Calu3 (cell line): ENCODE results near the gene UFD1. TPM values are rescaled to one million over a fixed set of nuclear protein-coding genes. Genes with fewer than 3 reads are reported as not detected.

Experiments used
- BruUV-seq: library from RNA; stranded (reverse); fragments of 400-500 nt; replicated peaks from 2 replicates; lab custom pipeline; 2021; lab: Mats Ljungman, UMichigan
- CTCF ChIA-PET: fragments of 300-600 bp; sonication (Branson Sonifier 250); formaldehyde crosslinking; loops from one replicate; lab custom pipeline; 2022; ENCODE audit warnings: antibody characterized with exemption; lab: Charles Lee
- DNase-seq: peaks from one replicate; pipeline ENCODE4 v3.0.0; 2022
- H3K27ac Mint-ChIP-seq: one replicate; pipeline ENCODE4 v1.8.0; 2022; ENCODE audit warnings: mixed read lengths; ENCODE audit not compliant: unreplicated experiment
- H3K27me3 Mint-ChIP-seq: one replicate; pipeline ENCODE4 v1.8.0; 2022; ENCODE audit warnings: mixed read lengths; ENCODE audit not compliant: unreplicated experiment
- H3K36me3 Mint-ChIP-seq: one replicate; pipeline ENCODE4 v1.8.0; 2022; ENCODE audit warnings: mild to moderate bottlenecking, moderate library complexity, mixed read lengths; ENCODE audit not compliant: insufficient read depth, unreplicated experiment
- H3K4me1 Mint-ChIP-seq: one replicate; pipeline ENCODE4 v1.8.0; 2022; ENCODE audit warnings: mild to moderate bottlenecking, low read depth, mixed read lengths; ENCODE audit not compliant: unreplicated experiment
- H3K4me3 Mint-ChIP-seq: one replicate; pipeline ENCODE4 v1.8.0; 2022; ENCODE audit warnings: mild to moderate bottlenecking, low read depth, moderate library complexity, mixed read lengths; ENCODE audit not compliant: unreplicated experiment
- H3K9me3 Mint-ChIP-seq: one replicate; pipeline ENCODE4 v1.8.0; 2022; ENCODE audit warnings: low read depth, mixed read lengths; ENCODE audit not compliant: unreplicated experiment
- CTCF ChIP-seq: fragments of 200-600 bp; IDR thresholded peaks from one replicate; pipeline ENCODE4 v1.8.0; 2022; ENCODE audit warnings: antibody characterized with exemption; ENCODE audit not compliant: unreplicated experiment
- intact Hi-C: fragments of 100-400 bp; cut with micrococcal nuclease; formaldehyde crosslinking; loops from one replicate; pipeline ENCODE4 v1.10.0; 2022; ENCODE audit not compliant: unreplicated experiment
- total RNA-seq: library from RNA; stranded (reverse); gene quantifications from 2 replicates; pipeline ENCODE4 v1.2.3, GENCODE V29; 2022

The UFD1 gene
- total RNA-seq, 1 experiment from 2014 or later, result 95.7 TPM

DNA sequence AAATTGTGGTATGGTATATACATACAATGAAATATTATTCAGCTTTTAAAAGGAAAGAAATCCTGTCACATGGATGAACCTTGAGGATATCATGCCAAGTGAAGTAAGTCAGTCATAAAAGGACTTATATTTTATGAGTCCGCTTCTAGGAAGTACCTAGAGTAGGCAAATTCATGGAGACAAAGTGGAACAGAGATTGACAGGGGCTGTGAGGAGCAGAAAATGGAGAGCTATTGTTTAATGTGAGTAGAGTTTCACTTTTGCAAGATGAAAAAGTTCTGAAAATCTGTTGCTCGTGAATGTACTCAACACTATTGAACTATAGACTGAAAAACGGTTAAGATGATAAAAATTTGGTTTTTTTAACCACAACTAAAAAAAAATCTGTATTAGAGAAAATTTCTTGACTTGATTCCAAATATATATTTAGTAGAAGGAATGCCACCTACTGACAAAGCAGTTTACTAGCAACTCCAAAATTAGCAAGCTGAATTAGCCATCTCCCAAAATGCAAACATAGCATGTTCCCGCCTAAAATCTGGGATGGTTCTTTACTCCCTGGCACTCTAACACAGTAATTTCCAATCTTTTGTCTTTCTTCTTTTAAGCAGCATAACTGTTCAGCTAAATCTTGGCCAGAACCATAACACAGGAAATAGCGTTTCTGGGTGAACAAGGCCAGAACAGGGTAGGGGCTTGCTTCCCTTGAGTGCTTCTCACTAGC lies 1.5 kb downstream of the UFD1 start:
- peak overlapping the region; percentile 100 for H3K27ac Mint-ChIP-seq
- no TSS peak for BruUV-seq
- no peaks in the 10 kb centered on the region for H3K9me3 Mint-ChIP-seq
- intact Hi-C loops, result no loop called here
- peak overlapping the region; percentile 80 for H3K4me3 Mint-ChIP-seq
- H3K36me3 Mint-ChIP-seq, result peaks cover 49% of the 10 kb centered on the region
- H3K27me3 Mint-ChIP-seq, result no peaks in the 10 kb centered on the region
- no peak for DNase-seq
- TF ChIP-seq CTCF, result no peak
- H3K4me1 Mint-ChIP-seq, result peaks cover 31% of the 10 kb centered on the region
- CTCF ChIA-PET, result interaction anchor here (0.8 to 1.2 kb wide), 6 partner anchors 10 to 333 kb away, joined by 3 to 5 read pairs (median 4); partner anchors contain the start of genes ESS2 and SLC25A1

GRCh38 chr22:19476023-19476422 lies 3.0 kb downstream of the UFD1 start:
- CTCF ChIA-PET, result interaction anchor here (0.7 kb wide), 1 partner anchor 1182 kb away, joined by 7 read pairs; no protein-coding TSS in a partner anchor
- Mint-ChIP-seq H3K27me3 (no peaks in the 10 kb centered on the region), H3K36me3 (peaks cover 64% of the 10 kb centered on the region), H3K9me3 (no peaks in the 10 kb centered on the region), H3K4me3 (no peak overlapping the region), H3K27ac (no peak overlapping the region), H3K4me1 (peaks cover 30% of the 10 kb centered on the region)
- no peak for DNase-seq
- no TSS peak for BruUV-seq
- intact Hi-C loops, result no loop called here
- TF ChIP-seq CTCF, result no peak

DNA sequence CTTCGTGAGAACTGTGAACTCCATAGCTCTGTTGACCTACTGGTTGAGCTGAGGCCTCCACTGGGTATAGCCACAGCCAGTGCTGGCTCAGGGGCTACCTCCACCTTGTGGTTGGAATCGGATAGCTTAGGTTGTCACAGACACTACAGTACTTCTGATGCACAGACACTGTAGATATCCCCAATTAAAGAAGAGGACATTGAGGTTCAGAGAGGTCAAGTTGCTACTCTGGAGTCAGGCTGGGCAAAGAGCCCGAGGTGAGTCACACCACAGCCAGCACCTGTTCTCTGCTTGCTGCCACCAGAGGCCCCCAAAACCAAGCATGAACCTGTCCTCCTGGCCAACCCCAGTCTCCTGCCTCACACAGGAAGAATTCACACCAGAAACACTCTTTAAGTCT lies 5.4 kb downstream of the UFD1 start:
- CTCF ChIA-PET, result interaction anchor here (1.1 to 1.2 kb wide), 2 partner anchors 11 to 156 kb away, joined by 3 read pairs; no protein-coding TSS in a partner anchor
- H3K36me3 Mint-ChIP-seq, result peaks cover 51% of the 10 kb centered on the region
- TF ChIP-seq CTCF, result no peak
- intact Hi-C loops, result no loop called here
- no peak for DNase-seq
- H3K27ac Mint-ChIP-seq, result no peak overlapping the region
- BruUV-seq, result no TSS peak
- H3K27me3 Mint-ChIP-seq, result no peaks in the 10 kb centered on the region
- H3K9me3 Mint-ChIP-seq, result no peaks in the 10 kb centered on the region
- H3K4me1 Mint-ChIP-seq, result peaks cover 22% of the 10 kb centered on the region
- H3K4me3 Mint-ChIP-seq, result no peak overlapping the region

DNA sequence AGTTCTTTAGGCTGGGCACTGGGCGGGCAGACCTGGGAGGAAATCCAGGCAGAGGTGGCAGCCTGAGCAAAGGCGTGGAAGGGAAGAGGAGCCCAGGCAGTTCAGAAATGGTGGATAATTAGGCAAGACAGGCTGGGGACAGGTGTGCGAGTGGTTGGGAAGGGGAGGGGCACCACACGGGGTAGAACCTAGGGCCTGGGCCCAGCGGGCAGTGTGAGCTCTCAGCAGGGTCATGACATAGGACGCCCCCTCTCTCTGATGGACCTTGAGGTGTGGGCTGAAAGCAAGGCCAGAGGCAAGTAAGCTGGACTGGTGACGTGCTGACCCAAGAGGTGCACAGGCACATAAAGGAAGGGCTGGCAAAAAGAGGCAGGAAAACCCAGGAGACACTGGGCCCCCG lies 6.8 kb downstream of the UFD1 start:
- Mint-ChIP-seq H3K9me3 (no peaks in the 10 kb centered on the region), H3K36me3 (peaks cover 45% of the 10 kb centered on the region), H3K4me1 (peaks cover 11% of the 10 kb centered on the region), H3K27me3 (no peaks in the 10 kb centered on the region), H3K27ac (no peak overlapping the region), H3K4me3 (no peak overlapping the region)
- no peak for TF ChIP-seq CTCF
- CTCF ChIA-PET, result no interaction called here
- intact Hi-C loops, result no loop called here
- BruUV-seq, result no TSS peak
- no peak for DNase-seq
